IMR-90 (cell line): Measurements from ENCODE around the gene CHPF2. TPM values are rescaled to one million over a fixed set of nuclear protein-coding genes. Genes with fewer than 3 reads are reported as not detected.

ENCODE experiments used
- ATAC-seq: fragments of 200-7000 bp; cut with Tn5 transposase; 2 replicates; pipeline ENCODE4 v1.9.1; 2020; ENCODE audit warnings: low read depth, mild to moderate bottlenecking, moderate library complexity
- BruUV-seq: library from RNA; stranded (reverse); fragments of 400-500 nt; replicated peaks from 2 replicates; lab custom pipeline; 2021; lab: Mats Ljungman, UMichigan
- CTCF ChIA-PET: fragments of 300-600 bp; formaldehyde crosslinking; extraction: SDS; loops from one replicate; lab custom pipeline; 2021; ENCODE audit warnings: antibody characterized with exemption; lab: Yijun Ruan, JAX
- POLR2A ChIA-PET: fragments of 300-600 bp; sonication (Branson Sonifier 250); formaldehyde crosslinking; loops from one replicate; lab custom pipeline; 2022; ENCODE audit warnings: antibody characterized with exemption; ENCODE audit not compliant: unreplicated experiment; lab: Charles Lee
- DNase-seq: peaks from one replicate; pipeline ENCODE4 v3.0.0; 2013
- H2AFZ ChIP-seq: replicated peaks from 2 replicates; pipeline ENCODE3; 2013; ENCODE audit warnings: low read length, mild to moderate bottlenecking; ENCODE audit not compliant: poor library complexity
- H2AK5ac ChIP-seq: 2 replicates; pipeline ENCODE4 v1.6.1; 2013; ENCODE audit warnings: low read depth, low read length, inconsistent platforms
- H2AK9ac ChIP-seq: replicated peaks from 2 replicates; pipeline ENCODE3; 2013; ENCODE audit warnings: mild to moderate bottlenecking, low read depth, low read length, moderate library complexity; ENCODE audit not compliant: poor library complexity
- H2BK120ac ChIP-seq: 2 replicates; pipeline ENCODE4 v1.6.1; 2013; ENCODE audit warnings: low read depth, low read length, inconsistent platforms
- H2BK15ac ChIP-seq: 3 replicates; pipeline ENCODE4 v1.6.1; 2013; ENCODE audit warnings: low read depth, low read length, inconsistent platforms
- H2BK20ac ChIP-seq: 2 replicates; pipeline ENCODE4 v1.6.1; 2013; ENCODE audit warnings: low read depth, mild to moderate bottlenecking, inconsistent platforms, low read length, moderate library complexity
- H2BK5ac ChIP-seq: 2 replicates; pipeline ENCODE4 v1.6.1; 2013; ENCODE audit warnings: mild to moderate bottlenecking, low read depth, low read length, inconsistent platforms; ENCODE audit not compliant: poor library complexity, severe bottlenecking
- H3K14ac ChIP-seq: replicated peaks from 2 replicates; pipeline ENCODE4 v1.6.1; 2013; ENCODE audit warnings: low read depth, low read length, inconsistent platforms
- H3K18ac ChIP-seq: 2 replicates; pipeline ENCODE4 v1.6.1; 2013; ENCODE audit warnings: low read depth, low read length, control low read depth
- H3K23ac ChIP-seq: 2 replicates; pipeline ENCODE4 v1.6.1; 2013; ENCODE audit warnings: low read depth, low read length, inconsistent platforms
- H3K27ac ChIP-seq: 2 replicates; pipeline ENCODE4 v1.5.1; 2013; ENCODE audit warnings: mild to moderate bottlenecking, control low read depth, low read length; ENCODE audit not compliant: insufficient read depth
- H3K27me3 ChIP-seq: 2 replicates; pipeline ENCODE4 v1.6.1; 2013; ENCODE audit warnings: low read length; ENCODE audit not compliant: control insufficient read depth, insufficient read depth
- H3K36me3 ChIP-seq: 2 replicates; pipeline ENCODE4 v1.6.1; 2013; ENCODE audit warnings: low read length, mixed read lengths; ENCODE audit not compliant: control insufficient read depth, insufficient read depth
- H3K4ac ChIP-seq: 2 replicates; pipeline ENCODE4 v1.6.1; 2013; ENCODE audit warnings: low read depth, low read length, inconsistent platforms
- H3K4me1 ChIP-seq: 2 replicates; pipeline ENCODE4 v1.6.1; 2013; ENCODE audit warnings: low read length, mixed read lengths; ENCODE audit not compliant: control insufficient read depth, insufficient read depth
- H3K4me2 ChIP-seq: 2 replicates; pipeline ENCODE4 v1.6.1; 2013; ENCODE audit warnings: low read depth, mild to moderate bottlenecking, control low read depth, low read length, moderate library complexity
- H3K4me3 ChIP-seq: 2 replicates; pipeline ENCODE4 v1.5.1; 2013; ENCODE audit warnings: low read depth, mild to moderate bottlenecking, control low read depth, low read length, moderate library complexity; ENCODE audit not compliant: insufficient read depth
- H3K56ac ChIP-seq: 2 replicates; pipeline ENCODE4 v1.6.1; 2013; ENCODE audit warnings: low read length, inconsistent platforms; ENCODE audit not compliant: insufficient read depth; ENCODE audit errors: extremely low read depth
- H3K79me1 ChIP-seq, 2 experiments: 2 replicates each; pipeline ENCODE4 v1.6.1; 2013; ENCODE audit warnings: low read length in 2 of 2, inconsistent platforms in 1 of 2, low read depth in 1 of 2
- H3K9ac ChIP-seq: 2 replicates; pipeline ENCODE4 v1.6.1; 2013; ENCODE audit warnings: low read depth, low read length, control low read depth
- H3K9me1 ChIP-seq: 2 replicates; pipeline ENCODE4 v1.6.1; 2013; ENCODE audit warnings: low read length, inconsistent platforms; ENCODE audit not compliant: insufficient read depth
- H3K9me3 ChIP-seq: 2 replicates; pipeline ENCODE4 v1.6.1; 2013; ENCODE audit warnings: low read length; ENCODE audit not compliant: control insufficient read depth, insufficient read depth
- H4K20me1 ChIP-seq: 2 replicates; pipeline ENCODE4 v1.6.1; 2013; ENCODE audit warnings: low read length, inconsistent platforms; ENCODE audit not compliant: insufficient read depth
- H4K5ac ChIP-seq: 2 replicates; pipeline ENCODE4 v1.6.1; 2013; ENCODE audit warnings: mild to moderate bottlenecking, low read depth, low read length, control low read depth
- H4K8ac ChIP-seq, 2 experiments: 2 replicates each; pipeline ENCODE4 v1.6.1; 2013; ENCODE audit warnings: low read depth in 2 of 2, low read length in 2 of 2, control low read depth in 1 of 2, inconsistent platforms in 1 of 2
- H4K91ac ChIP-seq: 2 replicates; pipeline ENCODE4 v1.6.1; 2013; ENCODE audit warnings: low read depth, low read length, inconsistent platforms; ENCODE audit not compliant: insufficient read depth
- MAFK ChIP-seq: IDR thresholded peaks from 2 replicates; pipeline ENCODE4 v1.6.1; 2012; ENCODE audit warnings: low read depth, low read length, improper control_type of control experiment
- MAZ ChIP-seq: IDR thresholded peaks from 2 replicates; pipeline ENCODE4 v1.6.1; 2012; ENCODE audit warnings: low read depth, mild to moderate bottlenecking, low read length, improper control_type of control experiment, moderate library complexity, borderline replicate concordance
- WGBS, 2 experiments: methylation state at CpG; one replicate each; pipeline versions ENCODE4 v1.1.5 to v1.1.7; 2013; ENCODE audit warnings: missing lambda C conversion rate in 2 of 2; ENCODE audit not compliant: insufficient read length in 1 of 2; ENCODE audit errors: extremely low coverage in 2 of 2; 5-methylcytosine and 5-hydroxymethylcytosine counted together
- dilution Hi-C: fragments of 300-500 bp; cut with HindIII; formaldehyde crosslinking; loops from one replicate; pipeline ENCODE4 v1.14.3; 2018; ENCODE audit warnings: low sequenced_read_pairs; ENCODE audit not compliant: unreplicated experiment
- in situ Hi-C: fragments of 300-500 bp; cut with MboI; formaldehyde crosslinking; loops from 3 replicates; pipeline ENCODE4 v1.14.3; 2019; ENCODE audit warnings: low sequenced_read_pairs, inconsistent platforms, mixed read lengths
- intact Hi-C: fragments of 100-400 bp; cut with micrococcal nuclease; formaldehyde crosslinking; loops from 2 replicates; pipeline ENCODE4 v1.10.0; 2022
- polyA plus RNA-seq, 3 experiments: library from polyadenylated mRNA; depleted of rRNA; stranded (reverse); fragments of >200 nt; gene quantifications; 2 replicates each; pipeline ENCODE4 v1.2.3, GENCODE V29; 2012; ENCODE audit warnings: low replicate concordance in 1 of 3
- total RNA-seq: library from RNA; depleted of rRNA; stranded (reverse); fragments of >200 nt; gene quantifications from 2 replicates; pipeline ENCODE4 v1.2.3, GENCODE V29; 2012

CHPF2 gene
- total and polyA plus RNA-seq, 2 of the 4 experiments (the other 2 are of a cell fraction) = 26.2 to 77.0 TPM

DNA sequence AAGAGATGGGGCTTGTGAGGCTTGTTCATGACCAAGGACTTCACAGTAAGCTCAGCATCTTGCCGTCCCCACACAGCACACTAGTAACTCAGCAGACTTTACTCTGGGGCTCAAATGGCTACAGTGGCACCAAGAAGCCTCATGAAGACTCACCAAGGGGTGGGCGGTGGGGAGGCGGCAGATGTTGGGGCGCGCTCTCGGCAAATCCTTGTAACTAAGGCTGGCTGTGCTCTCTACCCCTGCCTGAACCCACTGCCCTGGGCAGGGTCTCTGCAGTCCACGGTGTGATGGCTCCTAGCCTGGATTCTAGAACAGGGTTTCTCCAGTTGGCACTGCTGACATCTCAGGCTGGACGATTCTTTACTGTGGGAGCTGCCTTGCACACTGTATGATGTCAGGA, 28.6 kb downstream of the CHPF2 start:
- H2AK9ac ChIP-seq = no peak overlapping the region
- H4K5ac ChIP-seq = no peak overlapping the region
- H3K23ac ChIP-seq = no peak overlapping the region
- H3K79me1 ChIP-seq = no peaks in the 10 kb centered on the region
- H3K14ac ChIP-seq = no peak overlapping the region
- no peak overlapping the region for H2BK20ac ChIP-seq
- no peak overlapping the region for H4K8ac ChIP-seq
- H3K36me3 ChIP-seq = no peaks in the 10 kb centered on the region
- no peaks in the 10 kb centered on the region for H3K4me1 ChIP-seq
- DNase-seq (no peak), ATAC-seq (no peak)
- no peak overlapping the region for H4K91ac ChIP-seq
- no peak overlapping the region for H2BK5ac ChIP-seq
- H4K20me1 ChIP-seq = no peaks in the 10 kb centered on the region
- H2BK15ac ChIP-seq = no peak overlapping the region
- H3K27me3 ChIP-seq = peaks cover 49% of the 10 kb centered on the region
- no peak overlapping the region for H3K27ac ChIP-seq
- no peak overlapping the region for H3K4me3 ChIP-seq
- BruUV-seq = no TSS peak
- intact Hi-C loops (no loop called here), dilution Hi-C loops (no loop called here), in situ Hi-C loops (no loop called here)
- no peak overlapping the region for H2AK5ac ChIP-seq
- no peak overlapping the region for H2BK120ac ChIP-seq
- H2AFZ ChIP-seq = no peak overlapping the region
- no peaks in the 10 kb centered on the region for H3K9me1 ChIP-seq
- 73% methylated on average over 3 of the region's 8 CpGs; no CpG with 5 or more reads in 1 of the 2 experiments for WGBS, 2 experiments
- no peak overlapping the region for H3K56ac ChIP-seq
- TF ChIP-seq MAZ = no peak
- no peak for TF ChIP-seq MAFK
- no peak overlapping the region for H3K4ac ChIP-seq
- H3K18ac ChIP-seq = no peak overlapping the region
- ChIA-PET POLR2A (no interaction called here), CTCF (no interaction called here)
- H3K4me2 ChIP-seq = no peak overlapping the region
- no peak overlapping the region for H3K9ac ChIP-seq
- H3K9me3 ChIP-seq = no peaks in the 10 kb centered on the region
